GM08714 (cell line): Measurements from ENCODE around the gene HIPK1.

Experiments used
- H3K4me3 ChIP-seq: fragments of 200-500 bp; sonication (Bioruptor generic); 2 replicates; pipeline ENCODE4 v1.5.1; 2014; ENCODE audit warnings: mild to moderate bottlenecking, low read length, inconsistent platforms
- ZNF274 ChIP-seq: IDR thresholded peaks from 2 replicates; pipeline ENCODE4 v1.6.1; 2012; ENCODE audit warnings: mild to moderate bottlenecking, low read depth, low read length

Gene HIPK1

GRCh38 chr1:113975211-113975895 lies 46.2 kb downstream of the HIPK1 start:
- no peak overlapping the region for H3K4me3 ChIP-seq
- no peak for TF ChIP-seq ZNF274

GRCh38 chr1:113976609-113977278 lies 47.6 kb downstream of the HIPK1 start:
- TF ChIP-seq ZNF274, result no peak
- H3K4me3 ChIP-seq, result no peak overlapping the region

- no peak overlapping the region for H3K4me3 ChIP-seq
- no peak for TF ChIP-seq ZNF274
Observed at GRCh38 chr1:113977906-113978305, 48.8 kb downstream of the HIPK1 start.

- no peak for TF ChIP-seq ZNF274
- H3K4me3 ChIP-seq, result no peak within 1 kb of the TSS
Observed at GRCh38 chr1:113978863-113979702, 50.0 kb downstream of the HIPK1 start, which contains the start of gene OLFML3. Gene OLFML3 (plus strand): TSS chr1:113979474. CDS start chr1:113979517, 43 bp downstream.

GRCh38 chr1:113980110-113980509 lies 51.0 kb downstream of the HIPK1 start:
- no peak for TF ChIP-seq ZNF274
- H3K4me3 ChIP-seq, result no peak overlapping the region

GRCh38 chr1:113981962-113982931 lies 53.1 kb downstream of the HIPK1 start:
- TF ChIP-seq ZNF274, result no peak
- no peak overlapping the region for H3K4me3 ChIP-seq

- no peak overlapping the region for H3K4me3 ChIP-seq
- no peak for TF ChIP-seq ZNF274
Observed at GRCh38 chr1:113982949-113983348, 53.8 kb downstream of the HIPK1 start.

- no peak for TF ChIP-seq ZNF274
- no peak overlapping the region for H3K4me3 ChIP-seq
Observed at GRCh38 chr1:113983391-113983790, 54.3 kb downstream of the HIPK1 start.

- TF ChIP-seq ZNF274, result no peak
- no peak overlapping the region for H3K4me3 ChIP-seq
Observed at GRCh38 chr1:113983826-113984225, 54.7 kb downstream of the HIPK1 start.

- TF ChIP-seq ZNF274, result no peak
- no peak overlapping the region for H3K4me3 ChIP-seq
Observed at GRCh38 chr1:113984710-113985109, 55.6 kb downstream of the HIPK1 start.

GRCh38 chr1:113986802-113987201 lies 57.7 kb downstream of the HIPK1 start:
- TF ChIP-seq ZNF274, result no peak
- H3K4me3 ChIP-seq, result no peak overlapping the region

GRCh38 chr1:113987259-113987658 lies 58.1 kb downstream of the HIPK1 start:
- no peak overlapping the region for H3K4me3 ChIP-seq
- no peak for TF ChIP-seq ZNF274

GRCh38 chr1:113990530-113990929 lies 61.4 kb downstream of the HIPK1 start:
- no peak overlapping the region for H3K4me3 ChIP-seq
- TF ChIP-seq ZNF274, result no peak
